ENCODE measurements around the gene C16orf95. TPM values are rescaled to one million over a fixed set of nuclear protein-coding genes. Genes with fewer than 3 reads are reported as not detected.
"Not testable (repeated sequence)": the region's sequence is repeated elsewhere in the genome, so short reads cannot be mapped to it uniquely, and the experiment has no call there.

The C16orf95 gene
- total RNA-seq, result 6.9 to 8.8 TPM (median 7.2 TPM) in 3 replicates
- long read RNA-seq, partial matches to known transcripts, result 0 of 4 reads
- long read RNA-seq, other reads (novel, unspliced or antisense), result 1 of 4 reads

GRCh38 chr16:87316923-87317749 is at the start of gene C16orf95:
Gene C16orf95, minus strand, starts transcription at chr16:87317392. Its CDS starts 150 bp downstream, at chr16:87317242.
- peak within 1 kb of the TSS; percentile 94 for H3K4me3 Mint-ChIP-seq (ENCODE audit: unreplicated experiment)
- no peaks in the 10 kb centered on the region for H3K9me3 Mint-ChIP-seq (ENCODE audit: low read depth)
- H3K27ac Mint-ChIP-seq (ENCODE audit: unreplicated experiment), result peak within 1 kb of the TSS; percentile 98
- H3K4me1 Mint-ChIP-seq (ENCODE audit: low read depth), result peaks cover 10% of the 10 kb centered on the region
- no peaks in the 10 kb centered on the region for H3K36me3 Mint-ChIP-seq (ENCODE audit: low read depth)
- peak; percentile 97 for DNase-seq (ENCODE audit: low spot score)
- no peaks in the 10 kb centered on the region for H3K27me3 Mint-ChIP-seq (ENCODE audit: low read depth)
- TF ChIP-seq CTCF (IDR thresholded peaks at IDR 0.05), result peak; percentile 80

GRCh38 chr16:87366930-87367329 is 49.7 kb upstream of the C16orf95 start:
- DNase-seq (ENCODE audit: low spot score), result no peak
- no peak for TF ChIP-seq CTCF (IDR thresholded peaks at IDR 0.05)
- Mint-ChIP-seq H3K4me1 (ENCODE audit: low read depth) (no peaks in the 10 kb centered on the region), H3K9me3 (ENCODE audit: low read depth) (no peaks in the 10 kb centered on the region), H3K4me3 (ENCODE audit: unreplicated experiment) (no peak overlapping the region), H3K36me3 (ENCODE audit: low read depth) (no peaks in the 10 kb centered on the region), H3K27ac (ENCODE audit: unreplicated experiment) (no peak overlapping the region), H3K27me3 (ENCODE audit: low read depth) (no peaks in the 10 kb centered on the region)

GRCh38 chr16:87366288-87366687 is 49.1 kb upstream of the C16orf95 start:
- peak; percentile 68 for DNase-seq (ENCODE audit: low spot score)
- Mint-ChIP-seq H3K4me3 (ENCODE audit: unreplicated experiment) (no peak overlapping the region), H3K9me3 (ENCODE audit: low read depth) (no peaks in the 10 kb centered on the region), H3K4me1 (ENCODE audit: low read depth) (peaks cover under 1% of the 10 kb centered on the region), H3K27ac (ENCODE audit: unreplicated experiment) (no peak overlapping the region), H3K27me3 (ENCODE audit: low read depth) (no peaks in the 10 kb centered on the region), H3K36me3 (ENCODE audit: low read depth) (no peaks in the 10 kb centered on the region)
- TF ChIP-seq CTCF (IDR thresholded peaks at IDR 0.05), result no peak

- Mint-ChIP-seq H3K4me3 (ENCODE audit: unreplicated experiment) (no peak overlapping the region), H3K27me3 (ENCODE audit: low read depth) (no peaks in the 10 kb centered on the region), H3K4me1 (ENCODE audit: low read depth) (peaks cover 3% of the 10 kb centered on the region), H3K9me3 (ENCODE audit: low read depth) (no peaks in the 10 kb centered on the region), H3K36me3 (ENCODE audit: low read depth) (peaks cover 2% of the 10 kb centered on the region), H3K27ac (ENCODE audit: unreplicated experiment) (no peak overlapping the region)
- peak; percentile 72 for DNase-seq (ENCODE audit: low spot score)
- TF ChIP-seq CTCF (IDR thresholded peaks at IDR 0.05), result no peak
Observed at GRCh38 chr16:87365021-87365713, 48.0 kb upstream of the C16orf95 start.

GRCh38 chr16:87363771-87364455 is 46.7 kb upstream of the C16orf95 start:
- Mint-ChIP-seq H3K9me3 (ENCODE audit: low read depth) (no peaks in the 10 kb centered on the region), H3K27ac (ENCODE audit: unreplicated experiment) (no peak overlapping the region), H3K27me3 (ENCODE audit: low read depth) (no peaks in the 10 kb centered on the region), H3K36me3 (ENCODE audit: low read depth) (peaks cover 8% of the 10 kb centered on the region), H3K4me3 (ENCODE audit: unreplicated experiment) (no peak overlapping the region), H3K4me1 (ENCODE audit: low read depth) (peaks cover 3% of the 10 kb centered on the region)
- no peak for TF ChIP-seq CTCF (IDR thresholded peaks at IDR 0.05)
- DNase-seq (ENCODE audit: low spot score), result no peak

- H3K27ac Mint-ChIP-seq (ENCODE audit: unreplicated experiment); H3K27me3 Mint-ChIP-seq (ENCODE audit: low read depth); DNase-seq (ENCODE audit: low spot score); H3K4me1 Mint-ChIP-seq (ENCODE audit: low read depth); H3K9me3 Mint-ChIP-seq (ENCODE audit: low read depth); H3K4me3 Mint-ChIP-seq (ENCODE audit: unreplicated experiment): not testable (repeated sequence)
- peaks cover 12% of the 10 kb centered on the region for H3K36me3 Mint-ChIP-seq (ENCODE audit: low read depth)
Observed at GRCh38 chr16:87362828-87363559, 45.8 kb upstream of the C16orf95 start.

Data from chondrocyte (in vitro differentiated cells).